Jurkat, Clone E6-1 (cell line): Measurements from ENCODE around the gene CRACDL. TPM values are rescaled to one million over a fixed set of nuclear protein-coding genes. Genes with fewer than 3 reads are reported as not detected.

Source experiments
- DNase-seq: peaks from one replicate; pipeline ENCODE4 v3.0.0-alpha.2; 2011; ENCODE audit warnings: low read depth, low spot score
- H3K4me3 ChIP-seq: 2 replicates; pipeline ENCODE4 v1.5.1; 2011; ENCODE audit warnings: mild to moderate bottlenecking, low read length, control low read depth, moderate library complexity
- polyA plus RNA-seq: library from polyadenylated mRNA; unstranded; fragments of >200 nt; gene quantifications from one replicate; pipeline ENCODE4 v1.2.1, GENCODE V29; 2012; ENCODE audit warnings: missing spikeins; ENCODE audit not compliant: insufficient read length, insufficient read depth

Gene CRACDL
- not detected for polyA plus RNA-seq

GRCh38 chr2:98935777-98936352 lies at the start of gene CRACDL:
TSS of gene CRACDL (minus strand) at chr2:98936225. CDS start at chr2:98846800, 89,425 bp downstream.
- no peak for DNase-seq
- no peak within 1 kb of the TSS for H3K4me3 ChIP-seq

- no peak overlapping the region for H3K4me3 ChIP-seq
- no peak for DNase-seq
Observed at GRCh38 chr2:98975611-98976010, 39.6 kb upstream of the CRACDL start.

GRCh38 chr2:98972582-98973167 lies 36.6 kb upstream of the CRACDL start:
- DNase-seq: no peak
- no peak overlapping the region for H3K4me3 ChIP-seq

GRCh38 chr2:98959810-98960507 lies 23.9 kb upstream of the CRACDL start:
- H3K4me3 ChIP-seq: no peak overlapping the region
- no peak for DNase-seq

- H3K4me3 ChIP-seq: no peak overlapping the region
- DNase-seq: no peak
Observed at GRCh38 chr2:98952966-98953365, 16.9 kb upstream of the CRACDL start.

- H3K4me3 ChIP-seq: no peak overlapping the region
- no peak for DNase-seq
Observed at GRCh38 chr2:98948956-98949739, 13.1 kb upstream of the CRACDL start.

GRCh38 chr2:98947554-98947953 lies 11.5 kb upstream of the CRACDL start:
- DNase-seq: no peak

GRCh38 chr2:98946855-98947254 lies 10.8 kb upstream of the CRACDL start:
- DNase-seq: no peak
- no peak overlapping the region for H3K4me3 ChIP-seq

More at GRCh38 chr2:98947554-98947953, 11.5 kb upstream of the CRACDL start:
- H3K4me3 ChIP-seq: no peak overlapping the region

- no peak for DNase-seq
- no peak overlapping the region for H3K4me3 ChIP-seq
Observed at GRCh38 chr2:98944775-98945174, 8.8 kb upstream of the CRACDL start.

GRCh38 chr2:98940102-98940501 lies 4.1 kb upstream of the CRACDL start:
- no peak for DNase-seq

GRCh38 chr2:98937906-98938305 lies 1.9 kb upstream of the CRACDL start:
- H3K4me3 ChIP-seq: no peak overlapping the region
- DNase-seq: no peak

More at GRCh38 chr2:98940102-98940501, 4.1 kb upstream of the CRACDL start:
- no peak overlapping the region for H3K4me3 ChIP-seq

- H3K4me3 ChIP-seq: no peak overlapping the region
- DNase-seq: no peak
Observed at GRCh38 chr2:98936353-98937351, 627 bp upstream of the CRACDL start.

- no peak overlapping the region for H3K4me3 ChIP-seq
- DNase-seq: no peak
Observed at GRCh38 chr2:98935111-98935770, 784 bp downstream of the CRACDL start.

- H3K4me3 ChIP-seq: no peak overlapping the region
- DNase-seq: no peak
Observed at GRCh38 chr2:98932778-98933343, 3.2 kb downstream of the CRACDL start.

GRCh38 chr2:98932164-98932563 lies 3.9 kb downstream of the CRACDL start:
- no peak overlapping the region for H3K4me3 ChIP-seq
- DNase-seq: no peak

GRCh38 chr2:98931596-98931995 lies 4.4 kb downstream of the CRACDL start:
- H3K4me3 ChIP-seq: no peak overlapping the region
- DNase-seq: no peak

GRCh38 chr2:98929920-98930319 lies 6.1 kb downstream of the CRACDL start:
- no peak for DNase-seq
- no peak overlapping the region for H3K4me3 ChIP-seq

GRCh38 chr2:98928242-98928641 lies 7.8 kb downstream of the CRACDL start:
- H3K4me3 ChIP-seq: no peak overlapping the region
- DNase-seq: no peak
